Hindlimb muscle (tissue), 1 donor: ENCODE data around the gene SCN2A. TPM values are rescaled to one million over a fixed set of nuclear protein-coding genes. Genes with fewer than 3 reads are reported as not detected.

Source experiments
- DNase-seq: peaks from one replicate; pipeline ENCODE4 v3.0.0-alpha.2; 2013
- polyA plus RNA-seq: library from polyadenylated mRNA; unstranded; fragments of 120-200 nt; gene quantifications from one replicate; pipeline ENCODE4 v1.2.1, GENCODE V29; 2013; ENCODE audit not compliant: insufficient read length

The SCN2A gene
- polyA plus RNA-seq, 1 donor = not detected

DNA sequence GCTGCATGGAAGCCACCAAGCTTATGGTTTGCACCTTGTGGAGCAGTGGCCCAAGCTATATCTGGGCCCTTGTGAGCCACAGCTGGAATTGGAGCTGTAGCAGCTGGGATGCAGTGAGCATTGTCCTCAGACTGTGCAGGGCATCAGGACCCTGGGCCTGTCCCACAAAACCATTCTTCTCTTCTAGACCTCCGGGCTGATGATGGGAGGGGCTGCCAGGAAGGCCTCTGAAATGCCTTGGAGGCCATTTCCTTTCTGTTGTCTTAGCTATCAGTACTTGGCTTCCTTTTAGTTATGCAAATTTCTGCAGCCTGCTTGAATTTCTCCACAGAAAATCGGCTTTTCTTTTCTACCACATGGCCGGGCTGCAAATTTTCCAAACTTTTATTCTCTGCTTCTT, 183.9 kb downstream of the SCN2A start:
- DNase-seq = no peak

DNA sequence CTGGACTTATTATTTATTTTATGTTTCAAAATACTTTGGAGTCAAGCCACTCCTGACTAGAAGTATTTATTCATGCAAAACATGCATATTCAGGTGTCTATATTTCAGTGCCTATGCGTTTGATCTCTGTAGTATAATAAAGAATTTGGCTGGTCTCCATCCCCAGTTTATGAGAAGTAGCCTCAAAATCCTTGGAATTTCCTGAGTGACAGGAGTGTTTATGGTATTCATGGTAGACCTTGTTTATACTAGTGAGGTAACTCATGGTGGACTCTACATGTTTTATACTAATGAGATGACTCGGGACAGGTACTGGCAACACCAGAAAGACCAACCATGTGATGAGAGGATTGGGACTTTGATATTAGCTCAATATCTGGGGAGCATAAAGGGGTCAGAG, 186.3 kb downstream of the SCN2A start:
- no peak for DNase-seq

DNA sequence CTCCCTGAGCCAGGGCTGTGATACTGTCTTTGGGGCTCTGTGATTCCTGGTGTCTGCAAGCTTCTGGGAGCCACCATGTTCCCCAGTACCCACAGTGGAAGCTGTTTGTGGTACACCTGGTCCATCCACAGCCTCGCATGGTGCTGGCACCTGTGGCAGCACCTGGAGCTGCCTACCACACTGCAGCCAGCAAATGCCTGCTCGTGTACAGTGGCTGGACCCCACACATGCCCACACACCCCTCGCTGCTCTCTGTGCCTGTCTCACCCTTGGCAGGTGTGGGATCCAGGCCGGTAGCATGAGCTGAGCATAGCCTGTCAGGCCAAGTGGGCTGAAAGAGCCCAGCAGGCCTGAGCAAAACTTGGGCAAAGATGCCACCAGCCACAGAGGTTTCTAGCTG, 188.5 kb downstream of the SCN2A start:
- no peak for DNase-seq

DNA sequence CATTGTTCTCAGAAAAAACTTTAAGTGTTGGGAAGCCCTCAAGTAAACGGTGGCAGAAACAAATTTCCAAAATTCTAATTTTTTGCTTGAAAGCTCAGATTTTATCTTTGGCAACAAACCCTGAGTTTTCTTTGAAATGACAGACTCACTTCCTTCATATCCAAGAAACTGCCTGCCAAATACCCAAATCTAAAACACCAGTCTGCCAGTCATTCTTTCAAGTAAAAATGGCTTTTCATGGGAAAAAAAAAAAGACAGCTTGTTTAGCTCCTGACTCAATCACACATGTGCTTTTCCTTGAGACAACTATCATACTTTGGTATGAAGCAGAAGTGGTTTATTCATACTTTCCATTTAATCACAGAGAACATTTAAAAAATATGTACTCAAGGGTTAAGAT, 189.7 kb downstream of the SCN2A start:
- no peak for DNase-seq

- DNase-seq = no peak
Measured at GRCh38 chr2:165431014-165431413, 191.8 kb downstream of the SCN2A start.

- DNase-seq = no peak
Measured at GRCh38 chr2:165432234-165432966, 193.2 kb downstream of the SCN2A start.

GRCh38 chr2:165434865-165435496, 195.8 kb downstream of the SCN2A start:
- no peak for DNase-seq

DNA sequence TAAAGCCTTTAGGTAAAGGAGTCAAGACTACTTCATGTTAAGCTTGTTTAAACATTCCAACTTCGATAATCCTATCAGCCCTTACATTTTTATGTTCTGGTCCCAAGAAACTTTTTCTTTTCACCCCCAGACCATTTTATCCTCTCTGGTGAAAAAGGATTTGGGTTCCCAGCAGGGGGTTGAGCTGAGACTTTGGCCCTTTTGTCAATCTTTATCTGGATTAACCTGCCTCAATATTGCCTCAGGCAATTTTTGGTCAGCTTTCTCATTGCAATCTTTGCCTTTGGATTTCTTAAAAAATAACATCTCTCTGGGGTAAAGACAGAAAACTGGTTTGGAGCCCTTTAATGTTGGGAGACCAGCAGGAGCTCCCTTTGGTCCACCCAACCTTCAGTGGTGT, 196.4 kb downstream of the SCN2A start:
- DNase-seq = no peak

DNA sequence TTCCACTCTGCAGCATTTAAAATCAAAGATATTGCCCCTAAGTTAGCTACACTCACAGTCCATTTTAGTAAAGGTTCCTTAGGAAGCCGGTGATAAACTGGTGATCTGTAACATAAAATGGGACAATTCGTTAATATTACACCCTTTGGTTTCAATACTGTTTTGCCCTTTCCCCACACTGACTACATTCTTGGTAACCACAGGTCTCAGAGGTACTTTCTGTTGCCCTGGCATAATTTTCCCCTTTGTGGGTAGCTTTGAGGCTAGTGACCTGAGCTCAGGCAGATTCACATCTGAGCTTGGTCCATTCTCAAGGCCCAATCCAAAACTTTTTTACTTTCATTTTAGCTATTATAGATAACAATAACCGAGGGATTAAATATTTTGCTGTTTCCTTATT, 197.3 kb downstream of the SCN2A start:
- DNase-seq = no peak

GRCh38 chr2:165440367-165440766, 201.2 kb downstream of the SCN2A start:
- peak; percentile 81 for DNase-seq

Other genes with a start within 250 kb of the SCN2A start
- gene SCN3A, start 35.4 kb upstream of the SCN2A start, polyA plus RNA-seq = 0.45 TPM
- gene CSRNP3, start 230.3 kb downstream of the SCN2A start, polyA plus RNA-seq = 11.2 TPM